K562 (cell line): ENCODE results near the gene HSD17B8. TPM values are rescaled to one million over a fixed set of nuclear protein-coding genes. Genes with fewer than 3 reads are reported as not detected.
A peak's percentile ranks its signal among the peaks of the same experiment; 100 is the strongest.

Source experiments
- DNMT1 ChIP-seq: fragments of 450-650 bp; IDR thresholded peaks from 2 replicates; pipeline ENCODE4 v1.6.1; 2016; ENCODE audit warnings: antibody characterized with exemption, mild to moderate bottlenecking
- FOXA1 ChIP-seq: fragments of 450-650 bp; IDR thresholded peaks from 2 replicates; pipeline ENCODE4 v1.6.1; 2016; ENCODE audit warnings: mild to moderate bottlenecking, borderline replicate concordance
- HMGN3 ChIP-seq: IDR thresholded peaks from 2 replicates; pipeline ENCODE4 v1.6.1; 2011; ENCODE audit warnings: borderline replicate concordance, low read depth, mild to moderate bottlenecking, mixed read lengths, low read length; ENCODE audit not compliant: insufficient read length; ENCODE audit errors: extremely low read depth
- HNRNPL ChIP-seq: fragments of 200-400 bp; formaldehyde crosslinking; IDR thresholded peaks from 2 replicates; pipeline ENCODE4 v1.6.1; 2017; ENCODE audit warnings: low read depth, mild to moderate bottlenecking, low read length
- LCOR ChIP-seq: sonication (generic); formaldehyde crosslinking; IDR thresholded peaks from 2 replicates; pipeline ENCODE4 v1.8.0; 2022; ENCODE audit warnings: mild to moderate bottlenecking, missing genetic modification reagents
- MXI1 ChIP-seq: IDR thresholded peaks from 2 replicates; pipeline ENCODE4 v1.6.1; 2011; ENCODE audit warnings: low read depth, mild to moderate bottlenecking, improper control_type of control experiment, low read length
- NELFE ChIP-seq: IDR thresholded peaks from 2 replicates; pipeline ENCODE4 v1.6.1; 2011; ENCODE audit warnings: mild to moderate bottlenecking; ENCODE audit not compliant: insufficient read depth, insufficient read length
- NUFIP1 ChIP-seq: fragments of 450-650 bp; IDR thresholded peaks from 2 replicates; pipeline ENCODE4 v1.6.1; 2018; ENCODE audit not compliant: partially characterized antibody
- RBFOX2 ChIP-seq: fragments of 200-400 bp; formaldehyde crosslinking; IDR thresholded peaks from 2 replicates; pipeline ENCODE4 v1.6.1; 2017; ENCODE audit warnings: low read depth, mild to moderate bottlenecking, low read length, moderate library complexity
- RERE ChIP-seq: sonication (generic); formaldehyde crosslinking; IDR thresholded peaks from 2 replicates; pipeline ENCODE4 v1.8.0; 2023; ENCODE audit warnings: missing genetic modification reagents, mild to moderate bottlenecking, borderline replicate concordance
- SIN3A ChIP-seq, 2 experiments: fragments of 150-350 bp in 1 of 2; IDR thresholded peaks; 2 replicates each; pipeline ENCODE4 v1.6.1; 2011 to 2016; ENCODE audit warnings: borderline replicate concordance in 2 of 2, low read depth in 2 of 2, low read length in 2 of 2, mild to moderate bottlenecking in 2 of 2, moderate library complexity in 2 of 2; ENCODE audit not compliant: control insufficient read depth in 1 of 2
- SMARCC2 ChIP-seq: fragments of 450-650 bp; IDR thresholded peaks from 2 replicates; pipeline ENCODE4 v1.6.1; 2017; ENCODE audit warnings: antibody characterized with exemption, moderate library complexity, mild to moderate bottlenecking, low read depth
- SMARCE1 ChIP-seq: fragments of 450-650 bp; IDR thresholded peaks from 2 replicates; pipeline ENCODE4 v1.7.1; 2016; ENCODE audit warnings: mild to moderate bottlenecking
- ZNF24 ChIP-seq: fragments of 450-650 bp; IDR thresholded peaks from 2 replicates; pipeline ENCODE4 v1.6.1; 2016
- ZNF561 ChIP-seq: fragments of 450-650 bp; formaldehyde crosslinking; conservative IDR thresholded peaks from 2 replicates; pipeline ENCODE4 v1.4.0; 2020; ENCODE audit warnings: mild to moderate bottlenecking, moderate library complexity
- polyA plus RNA-seq, 8 experiments: library from polyadenylated mRNA; depleted of rRNA in 4 of 8; stranded (reverse) in 5 of 8; unstranded in 3 of 8; fragments of >200 nt; fragmentation: Nextera tagmentation in 2 of 8; fragmentation: Illumina TruSeq in 1 of 8; extraction: Ambion mirVana in 2 of 8; extraction: Trizol in 1 of 8; gene quantifications; 2 replicates each; pipeline versions ENCODE4 v1.2.1 to v1.2.3, GENCODE V29; 2011 to 2014; ENCODE audit warnings: inconsistent platforms in 1 of 8, missing spikeins in 1 of 8
- total RNA-seq, 7 experiments: library from RNA; depleted of rRNA in 6 of 7; stranded (reverse); fragments of >200 nt in 6 of 7; fragmentation: Illumina TruSeq in 2 of 7; extraction: Trizol in 2 of 7; gene quantifications; 2 replicates each; pipeline versions ENCODE4 v1.2.1 to v1.2.3, GENCODE V29; 2011 to 2021; ENCODE audit warnings: low replicate concordance in 1 of 7
- TF ChIP-seq, protein P1 (sequence below): sonication (generic); formaldehyde crosslinking; IDR thresholded peaks from 2 replicates; pipeline ENCODE4 v1.8.0; 2022; ENCODE audit warnings: mild to moderate bottlenecking, missing genetic modification reagents
- TF ChIP-seq, protein P2 (sequence below), 3 experiments: IDR thresholded peaks in 2 of 3; conservative IDR thresholded peaks in 1 of 3; 2 replicates each; pipeline ENCODE4 v1.5.1; 2011 to 2012; ENCODE audit warnings: low read length in 3 of 3, mild to moderate bottlenecking in 3 of 3, control low read depth in 2 of 3, improper control_type of control experiment in 1 of 3, inconsistent platforms in 1 of 3, low read depth in 1 of 3, mixed read lengths in 1 of 3, moderate library complexity in 1 of 3; ENCODE audit not compliant: insufficient read depth in 2 of 3
- TF ChIP-seq, protein P3 (sequence below), 2 experiments: fragments of 450-650 bp in 1 of 2; sonication (generic) in 1 of 2; formaldehyde crosslinking; conservative IDR thresholded peaks; 2 replicates each; pipeline versions ENCODE4 v1.4.0 to v1.8.1; 2020 to 2022; ENCODE audit warnings: mild to moderate bottlenecking in 1 of 2, missing genetic modification reagents in 1 of 2

Gene HSD17B8
- total and polyA plus RNA-seq, 9 of the 15 experiments (the other 6 are each of a cell fraction or from before 2014, with no cell fraction given), result 3.7 to 35.2 (median 14.2) TPM

DNA sequence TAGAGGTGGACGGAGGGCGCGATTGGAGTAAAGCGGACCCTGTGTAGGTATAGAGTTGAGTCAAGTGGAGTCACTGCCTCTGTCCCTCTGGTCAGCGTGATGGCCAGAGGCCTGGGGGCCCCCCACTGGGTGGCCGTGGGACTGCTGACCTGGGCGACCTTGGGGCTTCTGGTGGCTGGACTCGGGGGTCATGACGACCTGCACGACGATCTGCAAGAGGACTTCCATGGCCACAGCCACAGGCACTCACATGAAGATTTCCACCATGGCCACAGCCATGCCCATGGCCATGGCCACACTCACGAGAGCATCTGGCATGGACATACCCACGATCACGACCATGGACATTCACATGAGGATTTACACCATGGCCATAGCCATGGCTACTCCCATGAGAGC is 3.3 kb upstream of the HSD17B8 start (continued):
- TF ChIP-seq RERE (CRISPR knock-in tag) (no peak), FOXA1 (no peak), DNMT1 (no peak), NELFE (no peak), ZNF561 (CRISPR knock-in tag) (no peak), SMARCE1 (peak; percentile 43; the same call in 1 of the 2 replicates), MXI1 (no peak), SMARCC2 (peak; percentile 32; the same call in 1 of the 2 replicates), ZNF24 (no peak), RBFOX2 (no peak), SIN3A (IDR thresholded peaks at IDR 0.05; ENCODE audit: borderline replicate concordance in 2 of 2, control insufficient read depth in 1 of 2, low read depth in 2 of 2, low read length in 2 of 2) (peak; percentile 70 to 71; a peak in 3 of 4 replicates), HMGN3 (no peak), HNRNPL (no peak), LCOR (CRISPR knock-in tag) (no peak), NUFIP1 (peak; percentile 17)
- TF ChIP-seq, protein P1, sequence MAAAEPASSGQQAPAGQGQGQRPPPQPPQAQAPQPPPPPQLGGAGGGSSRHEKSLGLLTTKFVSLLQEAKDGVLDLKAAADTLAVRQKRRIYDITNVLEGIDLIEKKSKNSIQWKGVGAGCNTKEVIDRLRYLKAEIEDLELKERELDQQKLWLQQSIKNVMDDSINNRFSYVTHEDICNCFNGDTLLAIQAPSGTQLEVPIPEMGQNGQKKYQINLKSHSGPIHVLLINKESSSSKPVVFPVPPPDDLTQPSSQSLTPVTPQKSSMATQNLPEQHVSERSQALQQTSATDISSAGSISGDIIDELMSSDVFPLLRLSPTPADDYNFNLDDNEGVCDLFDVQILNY (CRISPR knock-in tag), result 0 out of 2 replicates have a peak, but pooled peaks have one; percentile 48
- TF ChIP-seq, protein P2, sequence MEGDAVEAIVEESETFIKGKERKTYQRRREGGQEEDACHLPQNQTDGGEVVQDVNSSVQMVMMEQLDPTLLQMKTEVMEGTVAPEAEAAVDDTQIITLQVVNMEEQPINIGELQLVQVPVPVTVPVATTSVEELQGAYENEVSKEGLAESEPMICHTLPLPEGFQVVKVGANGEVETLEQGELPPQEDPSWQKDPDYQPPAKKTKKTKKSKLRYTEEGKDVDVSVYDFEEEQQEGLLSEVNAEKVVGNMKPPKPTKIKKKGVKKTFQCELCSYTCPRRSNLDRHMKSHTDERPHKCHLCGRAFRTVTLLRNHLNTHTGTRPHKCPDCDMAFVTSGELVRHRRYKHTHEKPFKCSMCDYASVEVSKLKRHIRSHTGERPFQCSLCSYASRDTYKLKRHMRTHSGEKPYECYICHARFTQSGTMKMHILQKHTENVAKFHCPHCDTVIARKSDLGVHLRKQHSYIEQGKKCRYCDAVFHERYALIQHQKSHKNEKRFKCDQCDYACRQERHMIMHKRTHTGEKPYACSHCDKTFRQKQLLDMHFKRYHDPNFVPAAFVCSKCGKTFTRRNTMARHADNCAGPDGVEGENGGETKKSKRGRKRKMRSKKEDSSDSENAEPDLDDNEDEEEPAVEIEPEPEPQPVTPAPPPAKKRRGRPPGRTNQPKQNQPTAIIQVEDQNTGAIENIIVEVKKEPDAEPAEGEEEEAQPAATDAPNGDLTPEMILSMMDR (IDR thresholded peaks at IDR 0.05 in 2 of 3, conservative IDR thresholded peaks at IDR 0.05 in 1 of 3; ENCODE audit: insufficient read depth in 2 of 3, low read depth in 1 of 3, low read length in 3 of 3), result peak; percentile 35 to 53 (median 48); a peak in 4 of 6 replicates
- TF ChIP-seq, protein P3, sequence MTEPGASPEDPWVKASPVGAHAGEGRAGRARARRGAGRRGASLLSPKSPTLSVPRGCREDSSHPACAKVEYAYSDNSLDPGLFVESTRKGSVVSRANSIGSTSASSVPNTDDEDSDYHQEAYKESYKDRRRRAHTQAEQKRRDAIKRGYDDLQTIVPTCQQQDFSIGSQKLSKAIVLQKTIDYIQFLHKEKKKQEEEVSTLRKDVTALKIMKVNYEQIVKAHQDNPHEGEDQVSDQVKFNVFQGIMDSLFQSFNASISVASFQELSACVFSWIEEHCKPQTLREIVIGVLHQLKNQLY (CRISPR knock-in tag; conservative IDR thresholded peaks at IDR 0.05), result no peak
